Breast epithelium (tissue), 4 donors: ENCODE measurements around the gene ZFX. TPM values are rescaled to one million over a fixed set of nuclear protein-coding genes. Genes with fewer than 3 reads are reported as not detected.

Experiments used
- DNase-seq, 2 donors: peaks; one replicate each; pipeline ENCODE4 v3.0.0-alpha.2; 2019; ENCODE audit warnings: low spot score in 2 of 2
- H3K27ac ChIP-seq, 2 donors: fragments of 200-600 bp; sonication (generic) in 1 of 2; one replicate each; pipeline ENCODE4 v1.5.1; 2016 to 2019; ENCODE audit warnings: mild to moderate bottlenecking in 1 of 2
- H3K27me3 ChIP-seq, 2 donors: fragments of 200-600 bp; sonication (generic) in 1 of 2; one replicate each; pipeline versions ENCODE4 v1.5.1 to v1.6.0; 2017 to 2019; ENCODE audit warnings: control low read depth in 1 of 2, mild to moderate bottlenecking in 1 of 2
- H3K36me3 ChIP-seq: fragments of 200-600 bp; one replicate; pipeline ENCODE4 v1.5.1; 2019
- H3K4me1 ChIP-seq, 2 donors: fragments of 200-600 bp; sonication (generic); one replicate each; pipeline ENCODE4 v1.5.1; 2016 to 2019; ENCODE audit warnings: control low read depth in 1 of 2
- H3K4me3 ChIP-seq, 3 donors: fragments of 200-600 bp; sonication (generic); 1 replicate in 2 of 3; 2 replicates in 1 of 3; pipeline ENCODE4 v1.5.1; 2016 to 2019; ENCODE audit warnings: mild to moderate bottlenecking in 3 of 3, moderate library complexity in 2 of 3
- H3K9me3 ChIP-seq, 2 donors: fragments of 200-600 bp; sonication (generic) in 1 of 2; one replicate each; pipeline ENCODE4 v1.5.1; 2016 to 2019; ENCODE audit warnings: control low read depth in 1 of 2
- POLR2A ChIP-seq: fragments of 450-650 bp; IDR thresholded peaks from one replicate; pipeline ENCODE4 v1.6.1; 2016; ENCODE audit warnings: antibody characterized with exemption, mild to moderate bottlenecking, moderate library complexity
- POLR2AphosphoS5 ChIP-seq, 3 donors: sonication (generic); formaldehyde crosslinking; IDR thresholded peaks; one replicate each; pipeline ENCODE4 v1.6.1; 2017; ENCODE audit warnings: antibody characterized with exemption in 3 of 3
- intact Hi-C: fragments of 100-400 bp; cut with DNase I; formaldehyde crosslinking; loops from one replicate; pipeline ENCODE4 v1.15.1; 2023; ENCODE audit warnings: low total_unique reads
- total RNA-seq, 3 donors: library from RNA; depleted of rRNA; stranded (reverse); fragments of >200 nt; gene quantifications; one replicate each; pipeline ENCODE4 v1.1.0, GENCODE V29; 2016
- TF ChIP-seq, protein P1 (sequence below), 3 donors: fragments of 450-650 bp; IDR thresholded peaks; one replicate each; pipeline ENCODE4 v1.5.1; 2016 to 2017; ENCODE audit warnings: antibody characterized with exemption in 3 of 3, mild to moderate bottlenecking in 3 of 3, moderate library complexity in 3 of 3

The ZFX gene
- total RNA-seq, 3 donors from 2014 or later, result 46.9 to 88.4 (median 67.5) TPM

DNA sequence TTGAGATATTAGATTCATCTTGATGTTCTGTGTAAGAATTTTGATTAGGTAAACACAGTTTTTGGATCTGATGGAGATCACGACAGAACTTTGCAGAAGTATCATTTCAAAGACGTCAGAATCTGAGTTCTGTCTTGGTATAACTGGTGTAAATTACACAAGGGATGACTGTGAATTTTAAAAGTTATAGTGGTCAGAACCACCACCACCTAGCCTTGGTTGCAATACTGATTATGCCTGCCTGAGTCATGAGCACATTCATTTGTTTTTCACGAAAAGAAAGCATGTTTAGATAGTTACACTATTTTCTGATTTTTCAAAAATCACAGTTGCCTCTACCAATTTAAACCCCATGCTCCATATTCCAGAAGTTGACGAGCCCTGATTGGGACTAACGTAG lies 54.8 kb downstream of the ZFX start:
- no peak for DNase-seq
- Histone ChIP-seq H3K27ac (no peak overlapping the region), H3K9me3 (no peaks in the 10 kb centered on the region), H3K4me3 (no peak overlapping the region), H3K4me1 (no peaks in the 10 kb centered on the region), H3K36me3 (no peaks in the 10 kb centered on the region), H3K27me3 (no peaks in the 10 kb centered on the region)
- TF ChIP-seq POLR2A, result no peak
- intact Hi-C loops, result no loop called here

DNA sequence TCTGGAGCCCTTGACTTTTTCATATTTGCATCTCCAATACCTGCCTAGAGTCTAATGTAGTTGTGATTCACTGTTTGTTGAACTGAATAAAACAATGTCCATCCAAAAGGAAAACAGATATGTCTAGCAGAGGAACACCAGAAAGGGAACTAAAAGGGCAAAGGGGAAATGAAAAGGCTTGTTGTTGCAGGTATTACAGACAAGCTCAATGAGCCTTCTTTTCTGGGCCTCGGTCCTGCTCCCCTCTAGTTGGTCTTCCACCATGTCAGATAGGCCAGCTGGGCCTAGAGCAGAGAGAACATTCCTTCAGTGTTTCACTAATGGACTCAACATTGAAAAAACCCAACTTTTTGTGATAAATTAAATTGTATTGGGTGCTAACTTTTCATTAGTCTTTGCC lies 55.4 kb downstream of the ZFX start:
- H3K27me3 ChIP-seq, result no peaks in the 10 kb centered on the region
- no peaks in the 10 kb centered on the region for H3K36me3 ChIP-seq
- H3K4me3 ChIP-seq, result no peak overlapping the region
- no peaks in the 10 kb centered on the region for H3K9me3 ChIP-seq
- H3K4me1 ChIP-seq, result no peaks in the 10 kb centered on the region
- no peak overlapping the region for H3K27ac ChIP-seq
- TF ChIP-seq, protein P1, sequence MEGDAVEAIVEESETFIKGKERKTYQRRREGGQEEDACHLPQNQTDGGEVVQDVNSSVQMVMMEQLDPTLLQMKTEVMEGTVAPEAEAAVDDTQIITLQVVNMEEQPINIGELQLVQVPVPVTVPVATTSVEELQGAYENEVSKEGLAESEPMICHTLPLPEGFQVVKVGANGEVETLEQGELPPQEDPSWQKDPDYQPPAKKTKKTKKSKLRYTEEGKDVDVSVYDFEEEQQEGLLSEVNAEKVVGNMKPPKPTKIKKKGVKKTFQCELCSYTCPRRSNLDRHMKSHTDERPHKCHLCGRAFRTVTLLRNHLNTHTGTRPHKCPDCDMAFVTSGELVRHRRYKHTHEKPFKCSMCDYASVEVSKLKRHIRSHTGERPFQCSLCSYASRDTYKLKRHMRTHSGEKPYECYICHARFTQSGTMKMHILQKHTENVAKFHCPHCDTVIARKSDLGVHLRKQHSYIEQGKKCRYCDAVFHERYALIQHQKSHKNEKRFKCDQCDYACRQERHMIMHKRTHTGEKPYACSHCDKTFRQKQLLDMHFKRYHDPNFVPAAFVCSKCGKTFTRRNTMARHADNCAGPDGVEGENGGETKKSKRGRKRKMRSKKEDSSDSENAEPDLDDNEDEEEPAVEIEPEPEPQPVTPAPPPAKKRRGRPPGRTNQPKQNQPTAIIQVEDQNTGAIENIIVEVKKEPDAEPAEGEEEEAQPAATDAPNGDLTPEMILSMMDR (IDR thresholded peaks at IDR 0.05), result no peak
- no peak for TF ChIP-seq POLR2A
- no peak for TF ChIP-seq POLR2AphosphoS5 (IDR thresholded peaks at IDR 0.05)
- intact Hi-C loops, result no loop called here
- DNase-seq, result no peak

DNA sequence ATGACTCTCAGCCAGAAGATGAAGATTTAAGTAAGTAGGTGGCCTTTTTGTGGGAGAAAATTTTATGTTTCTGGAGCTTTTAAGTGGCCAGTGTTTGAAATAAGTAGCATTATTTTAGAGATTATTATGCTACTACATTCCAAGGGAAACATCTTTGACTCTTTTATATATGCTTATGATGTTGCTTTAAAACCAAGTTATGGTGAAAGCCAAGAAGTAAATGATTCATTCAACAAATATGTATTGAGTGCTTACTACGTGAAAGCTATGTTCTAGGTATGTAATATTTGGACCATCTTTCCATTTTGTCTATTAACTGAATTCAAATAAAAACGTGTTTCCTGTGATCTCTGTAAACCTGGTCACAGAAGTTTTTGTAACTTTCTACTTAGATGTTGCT lies 58.3 kb downstream of the ZFX start:
- H3K27ac ChIP-seq, result no peak overlapping the region
- no peak for DNase-seq
- no peaks in the 10 kb centered on the region for H3K9me3 ChIP-seq
- no peaks in the 10 kb centered on the region for H3K4me1 ChIP-seq
- TF ChIP-seq, protein P1 (IDR thresholded peaks at IDR 0.05), result no peak
- no peak for TF ChIP-seq POLR2AphosphoS5 (IDR thresholded peaks at IDR 0.05)
- no peak for TF ChIP-seq POLR2A
- intact Hi-C loops, result no loop called here
- H3K4me3 ChIP-seq, result no peak overlapping the region
- H3K27me3 ChIP-seq, result no peaks in the 10 kb centered on the region
- H3K36me3 ChIP-seq, result peaks cover 4% of the 10 kb centered on the region

DNA sequence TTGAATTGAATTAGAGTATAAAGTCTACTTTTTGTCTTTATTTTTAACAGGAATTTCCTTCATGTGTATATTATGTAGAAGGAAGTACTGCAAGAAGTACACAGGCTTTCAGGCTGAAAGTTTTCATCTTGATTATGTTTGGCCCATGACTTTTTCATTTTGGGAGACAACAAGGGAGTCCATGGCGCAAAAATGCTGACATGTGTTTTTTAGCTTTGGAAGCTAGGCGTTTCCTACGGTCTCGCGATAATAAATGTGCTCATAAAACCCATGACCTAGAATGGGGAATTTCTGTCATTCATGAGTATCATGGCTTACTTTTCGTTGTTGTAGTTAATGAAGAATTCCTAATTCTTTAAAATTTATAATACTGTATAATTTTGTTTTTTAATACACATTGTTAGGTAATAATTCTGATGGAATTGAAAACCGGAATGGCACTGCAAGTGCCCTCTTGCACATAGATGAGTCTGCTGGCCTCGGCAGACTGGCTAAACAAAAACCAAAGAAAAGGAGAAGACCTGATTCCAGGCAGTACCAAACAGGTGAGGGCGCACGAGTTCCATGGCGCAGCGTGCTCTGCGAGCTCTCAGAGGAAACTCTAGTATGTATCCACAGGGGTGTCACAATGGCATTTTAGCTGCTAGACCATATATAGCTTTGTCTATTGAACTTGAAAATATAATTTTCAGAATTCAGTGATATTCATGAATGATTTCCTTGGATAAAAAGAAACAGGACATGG lies 59.1 kb downstream of the ZFX start:
- Histone ChIP-seq H3K27ac (no peak overlapping the region), H3K4me3 (no peak overlapping the region), H3K27me3 (no peaks in the 10 kb centered on the region), H3K4me1 (no peaks in the 10 kb centered on the region), H3K9me3 (no peaks in the 10 kb centered on the region), H3K36me3 (peaks cover 4% of the 10 kb centered on the region)
- TF ChIP-seq, protein P1 (IDR thresholded peaks at IDR 0.05), result no peak
- TF ChIP-seq POLR2A, result no peak
- TF ChIP-seq POLR2AphosphoS5 (IDR thresholded peaks at IDR 0.05), result no peak
- no peak for DNase-seq
- intact Hi-C loops, result no loop called here

DNA sequence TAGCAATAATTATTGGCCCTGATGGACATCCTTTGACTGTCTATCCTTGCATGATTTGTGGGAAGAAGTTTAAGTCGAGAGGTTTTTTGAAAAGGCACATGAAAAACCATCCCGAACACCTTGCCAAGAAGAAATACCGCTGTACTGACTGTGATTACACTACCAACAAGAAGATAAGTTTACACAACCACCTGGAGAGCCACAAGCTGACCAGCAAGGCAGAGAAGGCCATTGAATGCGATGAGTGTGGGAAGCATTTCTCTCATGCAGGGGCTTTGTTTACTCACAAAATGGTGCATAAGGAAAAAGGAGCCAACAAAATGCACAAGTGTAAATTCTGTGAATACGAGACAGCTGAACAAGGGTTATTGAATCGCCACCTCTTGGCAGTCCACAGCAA lies 60.7 kb downstream of the ZFX start:
- no peak for DNase-seq
- Histone ChIP-seq H3K9me3 (no peaks in the 10 kb centered on the region), H3K27me3 (no peaks in the 10 kb centered on the region), H3K27ac (no peak overlapping the region), H3K4me3 (no peak overlapping the region), H3K36me3 (peaks cover 4% of the 10 kb centered on the region), H3K4me1 (no peaks in the 10 kb centered on the region)
- TF ChIP-seq POLR2AphosphoS5 (IDR thresholded peaks at IDR 0.05) (no peak), POLR2A (no peak)
- TF ChIP-seq, protein P1 (IDR thresholded peaks at IDR 0.05), result no peak
- intact Hi-C loops, result no loop called here

DNA sequence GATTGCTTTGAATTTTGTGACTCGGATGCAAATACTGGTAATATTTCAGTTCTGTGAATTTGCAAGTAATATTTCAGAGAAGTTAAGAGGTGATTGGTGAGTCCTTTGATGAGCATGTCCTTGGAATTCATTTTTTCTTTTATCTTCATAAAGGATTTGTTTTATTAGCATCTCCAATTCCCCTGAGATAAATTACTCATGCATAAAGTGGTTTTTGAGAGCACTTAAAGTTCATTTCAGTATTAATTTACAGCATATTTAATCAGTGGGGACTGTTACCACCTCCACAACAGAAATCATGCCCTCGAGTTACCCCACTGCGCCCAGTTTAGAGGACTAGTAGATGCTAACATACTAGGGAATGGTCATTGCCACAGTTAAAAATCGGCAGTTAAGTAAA lies 65.0 kb downstream of the ZFX start:
- no peak overlapping the region for H3K27ac ChIP-seq
- no peak overlapping the region for H3K4me3 ChIP-seq
- H3K27me3 ChIP-seq, result no peaks in the 10 kb centered on the region
- H3K4me1 ChIP-seq, result no peaks in the 10 kb centered on the region
- TF ChIP-seq POLR2AphosphoS5 (IDR thresholded peaks at IDR 0.05) (no peak), POLR2A (no peak)
- TF ChIP-seq, protein P1 (IDR thresholded peaks at IDR 0.05), result no peak
- H3K36me3 ChIP-seq, result peaks cover 4% of the 10 kb centered on the region
- no peak for DNase-seq
- intact Hi-C loops, result no loop called here
- no peaks in the 10 kb centered on the region for H3K9me3 ChIP-seq
